GM19351 (cell line): ENCODE results near the gene CLDN22.

ENCODE experiments used
- ATAC-seq: cut with Tn5 transposase; IDR thresholded peaks from one replicate; pipeline ENCODE4 v1.9.1; 2021; ENCODE audit warnings: mild to moderate bottlenecking, moderate library complexity; ENCODE audit not compliant: unreplicated experiment

Gene CLDN22

DNA sequence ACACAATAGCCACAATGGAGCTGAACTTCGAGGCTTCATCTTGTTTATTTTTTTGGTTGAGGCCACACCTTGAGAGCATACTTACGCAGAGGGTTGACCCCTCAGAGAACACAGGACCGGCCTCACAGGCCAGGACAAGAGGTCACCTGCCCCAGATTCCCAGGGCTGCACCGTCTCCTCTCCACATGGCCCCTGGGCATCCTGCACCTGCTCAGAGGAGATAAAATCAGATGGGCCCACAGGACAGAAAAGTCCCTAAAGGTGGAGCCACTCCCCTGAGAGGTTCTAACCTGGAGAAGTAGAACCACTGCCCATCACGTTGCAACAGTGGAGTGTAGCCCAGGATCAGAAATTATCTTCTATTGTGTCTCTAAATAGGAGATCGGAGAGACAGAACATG, 3.2 kb upstream of the CLDN22 start:
- no peak for ATAC-seq

DNA sequence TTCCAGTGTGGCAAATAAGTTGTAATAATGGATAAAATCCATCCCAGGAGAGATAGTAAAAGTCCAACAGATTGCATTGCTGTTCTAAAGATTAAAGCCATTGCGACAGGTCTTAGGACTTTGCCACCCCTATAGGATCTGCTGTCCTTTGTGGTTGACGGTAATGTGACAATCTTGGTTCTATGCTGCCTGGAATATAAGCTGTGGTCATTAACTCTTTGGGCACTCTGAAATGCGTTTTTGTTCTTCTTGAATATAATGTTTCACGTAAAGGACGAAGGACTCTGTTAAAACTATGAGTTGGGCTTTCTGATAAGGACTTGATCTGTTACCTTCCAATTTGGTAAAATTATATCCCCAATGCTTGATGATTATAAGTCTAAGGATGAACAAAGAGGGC, 2.2 kb upstream of the CLDN22 start, which contains the start of gene CLDN24:
TSS of gene CLDN24 (minus strand) at position 101 of the 400 bp plus-strand sequence. CDS start at position 101, 0 bp downstream.
- ATAC-seq, result no peak

DNA sequence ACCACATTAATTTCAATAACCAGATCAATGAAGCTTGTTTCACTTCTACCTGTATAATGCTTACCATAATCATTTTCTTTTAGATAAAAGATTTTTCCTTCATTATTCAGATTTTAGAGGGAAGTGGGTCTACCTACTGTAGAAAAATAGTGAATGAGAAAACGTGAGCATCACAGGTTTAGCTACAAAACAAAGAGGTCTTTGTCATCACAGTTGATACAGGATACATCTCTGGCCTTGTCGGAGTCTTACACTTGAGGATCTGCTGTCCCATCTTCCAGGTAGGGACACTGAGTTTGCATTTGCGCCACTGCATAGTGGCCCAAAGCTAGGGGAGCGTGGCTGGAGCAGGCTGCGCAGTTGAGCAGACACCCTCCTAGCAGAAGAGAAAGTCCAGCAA, 1.4 kb upstream of the CLDN22 start:
- ATAC-seq, result no peak

DNA sequence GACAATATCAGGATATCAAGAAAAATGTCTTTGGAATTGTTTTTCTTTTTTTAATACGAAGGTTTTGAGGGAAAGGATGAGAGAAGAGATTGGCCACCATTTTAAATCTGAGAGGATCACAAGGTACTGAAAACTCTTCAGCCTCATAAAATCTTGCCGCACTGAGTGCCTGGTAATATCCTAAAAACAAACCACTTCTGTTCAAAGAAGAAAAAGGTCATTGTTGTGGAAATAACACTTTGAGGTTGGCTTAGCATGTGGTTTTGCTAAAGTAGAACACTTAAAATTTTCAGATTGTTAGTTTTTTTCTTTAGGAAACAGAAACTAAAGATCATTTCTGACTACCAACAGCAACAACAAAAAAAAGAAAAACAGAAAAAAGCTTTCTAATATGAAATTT, 1.0 kb upstream of the CLDN22 start:
- no peak for ATAC-seq

DNA sequence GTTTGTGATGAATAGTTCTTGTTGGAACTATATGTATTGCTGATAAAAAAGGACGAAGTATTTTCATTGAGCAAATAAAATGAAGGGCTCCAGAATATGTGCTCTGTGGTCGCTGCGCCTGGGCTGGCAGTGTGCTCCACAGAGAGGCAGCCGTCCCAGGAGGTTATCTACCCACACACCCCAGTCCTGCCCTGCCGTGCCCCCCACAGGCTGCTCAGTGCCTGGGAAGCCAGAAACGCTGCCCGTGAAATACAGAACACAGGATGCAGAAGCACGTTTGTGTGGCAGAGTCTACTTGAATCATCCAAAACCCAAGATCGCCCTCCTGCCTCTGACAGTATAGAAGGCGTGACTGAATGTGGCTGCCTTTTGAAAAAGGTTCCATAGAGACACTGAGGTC, 1.4 kb downstream of the CLDN22 start:
- ATAC-seq, result no peak

DNA sequence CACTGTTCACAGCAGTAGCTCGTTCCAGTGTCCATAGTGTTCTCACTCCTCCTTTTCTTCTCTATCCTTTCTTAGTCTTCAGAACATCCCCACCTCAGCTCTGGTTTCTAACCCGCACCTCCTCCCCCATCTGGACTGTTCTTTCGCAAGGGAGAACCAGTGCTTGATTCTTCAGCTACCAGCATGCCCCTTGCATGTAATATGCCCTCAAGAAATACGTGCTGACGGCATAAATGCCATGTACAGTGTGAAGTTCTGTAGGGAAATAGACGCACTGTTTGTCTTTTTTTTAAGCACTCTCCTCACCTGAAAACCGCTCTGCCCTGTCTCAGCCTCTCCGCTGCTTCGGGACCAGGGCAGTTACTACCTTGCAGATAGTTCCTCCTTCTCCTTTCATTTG, 5.3 kb downstream of the CLDN22 start:
- no peak for ATAC-seq

DNA sequence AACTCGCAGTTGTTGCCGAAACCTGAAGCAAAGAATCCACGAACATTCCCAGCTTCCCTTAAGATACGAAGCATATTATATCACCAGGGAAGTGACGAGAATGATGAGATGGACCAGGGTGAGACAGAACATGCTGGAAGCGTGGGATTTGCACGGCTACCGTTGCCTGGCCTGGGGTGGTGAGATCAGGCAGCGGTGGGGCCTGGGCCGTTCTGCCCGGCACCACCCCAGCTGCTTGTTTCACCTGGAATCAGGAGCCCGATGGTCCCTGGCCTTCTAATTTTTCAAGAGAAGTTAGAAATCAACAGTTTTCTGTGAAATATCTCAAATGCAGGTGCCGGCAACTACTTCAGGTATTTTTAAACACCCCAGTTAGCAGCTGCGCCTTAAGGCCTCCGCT, 5.7 kb downstream of the CLDN22 start:
- no peak for ATAC-seq

DNA sequence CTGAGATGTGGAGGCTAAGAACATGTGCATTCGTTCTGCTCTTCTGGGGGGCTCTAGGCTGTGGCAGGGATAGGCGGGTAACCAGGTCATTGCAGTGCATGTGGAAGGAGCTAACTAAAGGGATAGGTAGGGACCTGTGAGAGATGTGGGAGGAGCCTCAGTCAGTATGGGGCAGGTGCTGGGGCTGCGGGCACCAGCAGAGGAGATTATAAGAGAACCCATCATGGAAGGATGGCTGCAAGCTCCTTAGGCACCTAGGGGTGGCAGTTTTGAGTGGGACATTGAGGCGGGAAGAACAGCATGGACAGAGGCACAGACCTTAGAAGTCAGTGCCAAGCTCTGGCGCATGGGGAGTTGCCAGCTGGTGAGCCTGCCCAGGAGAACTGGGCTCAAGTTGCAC, 7.2 kb downstream of the CLDN22 start:
- no peak for ATAC-seq

DNA sequence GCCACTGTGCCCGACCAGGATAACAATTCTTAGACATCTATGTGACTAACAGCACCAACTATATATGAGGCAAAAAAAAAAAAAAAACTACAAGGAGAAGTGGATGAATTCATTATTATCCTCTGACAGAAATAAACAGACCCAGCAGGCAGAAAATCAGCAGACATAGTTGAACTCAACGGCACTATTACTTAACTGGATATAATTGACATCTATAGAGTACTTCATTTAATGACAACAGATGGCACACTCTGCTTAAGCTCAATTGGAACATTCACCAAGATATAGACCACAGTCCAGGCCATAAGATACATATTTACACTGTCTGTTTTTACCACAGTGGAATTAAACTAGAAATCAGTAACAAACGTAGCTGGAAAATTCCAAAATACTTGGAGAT, 13.3 kb downstream of the CLDN22 start:
- ATAC-seq, result no peak

DNA sequence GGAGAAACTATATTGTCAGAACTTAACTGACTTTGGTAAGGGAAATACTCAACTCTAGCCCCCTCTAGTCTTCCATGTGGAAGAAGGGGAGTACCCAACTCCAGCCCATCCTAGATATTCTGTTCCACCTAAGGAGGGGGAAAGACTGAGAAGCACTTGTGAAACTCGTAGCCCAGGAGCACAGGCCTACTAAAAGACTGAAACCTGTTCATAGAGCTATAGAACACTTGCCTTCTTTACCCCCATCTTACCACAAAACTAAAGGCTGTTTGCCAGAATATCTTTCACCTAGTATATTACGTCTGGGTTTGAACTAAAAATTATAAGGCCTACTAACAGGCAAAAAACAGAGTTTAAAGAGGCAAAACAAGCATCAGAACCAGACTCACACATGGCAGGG, 15.5 kb downstream of the CLDN22 start:
- ATAC-seq, result no peak

DNA sequence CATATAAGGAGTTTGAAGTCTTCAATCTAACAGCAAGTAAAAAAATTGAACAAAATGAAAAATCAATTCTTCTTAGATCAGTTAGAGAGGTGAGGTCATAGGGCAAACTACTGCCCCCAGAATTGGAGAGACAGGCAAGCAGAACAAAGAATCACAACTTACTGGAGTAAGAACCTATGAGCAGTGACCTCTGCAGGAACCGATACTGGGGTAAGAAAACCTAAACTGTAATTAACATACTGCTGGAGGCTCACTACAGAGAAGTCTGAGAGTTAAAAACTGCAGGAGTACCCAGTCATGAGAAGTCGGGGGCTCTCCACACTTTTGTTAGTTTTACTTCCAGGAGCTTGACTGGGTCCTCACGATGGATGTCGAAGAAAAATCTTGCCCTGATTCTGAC, 16.0 kb downstream of the CLDN22 start:
- peak; percentile 53 for ATAC-seq

DNA sequence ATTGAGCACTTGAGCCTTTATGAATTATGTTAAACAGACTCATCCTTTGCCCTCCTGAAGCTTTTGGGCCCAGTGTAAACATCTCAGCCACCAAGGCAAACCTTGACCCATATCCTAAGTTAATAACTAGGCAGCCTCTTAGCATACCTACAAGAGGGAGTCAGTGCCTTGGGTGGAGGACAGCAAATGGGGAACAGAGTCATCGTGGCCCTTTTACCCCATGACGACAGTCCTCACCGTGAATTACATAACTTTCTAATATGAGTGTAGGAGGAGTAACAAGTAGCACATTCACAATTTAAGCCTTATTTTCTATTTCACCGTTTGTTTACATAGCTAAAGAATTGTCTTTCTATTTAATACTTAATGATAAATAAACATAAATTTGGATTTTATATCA, 16.8 kb downstream of the CLDN22 start:
- no peak for ATAC-seq

DNA sequence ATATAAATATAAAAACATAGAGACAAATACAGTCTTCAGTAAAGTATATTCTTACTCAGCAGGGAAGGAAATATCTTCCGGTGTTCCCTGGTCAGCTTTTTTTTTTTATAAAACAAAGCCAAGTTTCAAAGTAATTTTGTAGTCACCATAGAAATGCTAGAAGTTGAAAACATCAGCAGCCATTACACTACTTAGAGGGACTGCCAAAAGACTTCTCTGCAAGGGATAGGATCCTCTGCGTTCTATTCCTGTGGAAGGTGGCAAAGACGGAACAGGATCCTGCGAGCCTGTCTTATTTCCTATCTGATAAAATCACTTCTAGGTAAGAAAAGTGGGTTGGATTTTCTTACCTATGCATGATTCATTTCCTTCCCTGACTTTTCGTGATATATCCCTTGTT, 19.4 kb downstream of the CLDN22 start:
- ATAC-seq, result no peak

DNA sequence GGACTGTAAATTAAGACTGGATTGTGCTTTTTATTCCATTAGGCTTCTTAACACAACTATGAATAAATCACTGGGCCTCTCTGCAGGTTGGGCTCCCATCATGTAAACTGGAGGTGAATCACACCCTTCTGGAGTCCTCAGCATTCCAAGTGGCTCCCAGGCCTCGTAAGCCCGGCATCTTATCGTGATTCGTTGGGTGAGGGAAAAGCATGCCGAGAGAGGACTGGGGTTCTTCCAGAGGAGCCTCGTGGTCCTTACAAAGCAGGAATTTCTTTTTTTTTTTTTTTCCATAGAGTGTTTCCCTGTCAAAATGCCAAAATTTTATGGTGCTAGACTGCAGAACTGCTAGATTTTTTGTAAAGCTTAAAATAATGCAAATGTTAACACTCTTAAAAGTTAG, 20.0 kb downstream of the CLDN22 start:
- ATAC-seq, result no peak

DNA sequence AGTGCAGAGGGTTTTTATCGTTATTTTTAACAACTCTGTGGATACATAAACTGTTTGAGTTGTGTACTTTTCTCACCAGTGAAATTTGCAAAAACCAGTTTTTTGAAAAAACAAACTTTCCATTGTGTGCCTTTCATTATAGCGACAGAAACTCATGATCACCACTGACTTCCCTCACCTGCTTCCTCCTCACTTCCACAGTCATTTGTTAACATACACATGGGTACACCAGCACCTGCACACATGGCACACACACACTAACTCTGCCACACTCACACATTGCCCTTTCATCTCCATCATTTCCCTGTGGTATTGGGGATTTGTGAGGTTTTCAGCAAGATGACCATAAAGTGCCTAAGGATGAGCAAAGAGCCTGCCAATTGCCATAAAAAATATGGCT, 20.6 kb downstream of the CLDN22 start:
- ATAC-seq, result no peak

DNA sequence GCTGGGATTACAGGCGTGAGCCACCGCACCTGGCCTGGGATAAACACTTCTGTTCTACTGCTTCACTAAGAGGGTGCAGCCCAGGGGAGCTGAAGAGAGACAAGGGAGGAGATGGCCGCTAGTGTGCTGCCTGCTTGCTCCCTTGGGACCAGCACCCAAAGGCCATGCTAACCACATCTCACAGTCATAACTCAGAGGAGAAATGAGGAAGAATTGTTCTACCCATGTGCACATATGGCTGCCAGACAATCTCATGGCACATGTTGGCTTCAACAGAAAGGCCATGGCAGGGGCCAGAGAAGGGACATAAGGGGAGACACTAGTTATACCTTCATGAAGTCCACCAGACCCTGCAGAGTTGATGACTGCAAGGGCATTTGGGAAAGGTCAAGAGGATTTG, 22.4 kb downstream of the CLDN22 start:
- ATAC-seq, result peak; percentile 51

DNA sequence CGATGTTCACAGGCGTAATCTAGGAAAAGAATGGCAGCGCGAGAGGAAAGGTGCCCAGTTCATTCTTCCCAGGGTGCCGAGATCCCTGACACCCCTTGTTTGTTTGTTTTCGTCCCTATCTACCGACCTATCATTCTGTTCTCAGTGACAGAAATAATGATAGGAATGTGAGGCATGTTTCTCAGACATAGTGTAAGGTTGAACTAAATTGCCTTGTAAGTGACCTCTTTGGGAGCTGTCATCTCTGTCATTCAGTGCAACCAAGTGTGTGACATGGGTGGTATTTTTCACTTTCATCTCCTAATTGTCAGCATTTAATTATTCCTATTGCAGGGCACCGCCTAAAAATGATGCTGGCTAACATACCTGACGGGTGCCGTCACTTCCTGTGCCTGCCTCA, 24.4 kb downstream of the CLDN22 start:
- no peak for ATAC-seq

DNA sequence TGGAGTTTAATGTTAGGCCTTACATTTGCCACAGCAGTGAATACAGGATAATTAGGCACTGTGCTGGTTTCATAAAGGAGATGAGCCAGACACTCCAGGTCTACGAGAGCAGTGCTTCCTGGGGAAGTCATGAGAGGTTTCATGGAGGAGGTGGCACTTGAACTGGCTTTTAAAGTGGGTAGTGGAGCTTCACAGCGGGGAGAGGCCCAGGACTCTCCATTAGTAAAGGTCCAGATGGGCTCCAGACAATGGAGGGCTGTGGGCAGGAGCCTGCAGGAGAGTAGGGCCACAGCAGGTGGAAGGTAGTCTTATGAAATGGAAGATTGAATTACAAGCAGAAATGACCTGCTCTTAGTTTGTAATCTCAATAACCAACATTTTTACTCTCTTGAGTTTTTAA, 29.0 kb downstream of the CLDN22 start:
- ATAC-seq, result no peak

DNA sequence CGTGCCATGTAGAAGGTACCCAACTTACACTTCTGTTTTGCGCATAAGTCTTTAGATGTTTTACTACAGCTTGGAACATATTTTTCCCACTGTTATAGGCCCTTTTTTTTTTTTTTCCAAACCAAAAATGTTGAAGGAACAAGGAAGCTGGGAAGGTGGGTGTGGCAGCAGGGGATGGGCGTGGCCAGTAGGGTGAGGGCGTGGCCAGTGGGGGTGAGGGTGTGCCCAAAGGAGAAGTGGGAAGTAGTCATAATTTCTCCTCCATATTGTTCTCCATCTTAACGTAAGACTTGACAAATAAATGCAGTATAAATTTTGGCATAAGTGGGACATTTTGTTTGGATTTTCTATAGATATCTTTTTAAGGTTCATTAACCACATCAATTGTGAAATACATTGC, 30.4 kb downstream of the CLDN22 start:
- no peak for ATAC-seq

DNA sequence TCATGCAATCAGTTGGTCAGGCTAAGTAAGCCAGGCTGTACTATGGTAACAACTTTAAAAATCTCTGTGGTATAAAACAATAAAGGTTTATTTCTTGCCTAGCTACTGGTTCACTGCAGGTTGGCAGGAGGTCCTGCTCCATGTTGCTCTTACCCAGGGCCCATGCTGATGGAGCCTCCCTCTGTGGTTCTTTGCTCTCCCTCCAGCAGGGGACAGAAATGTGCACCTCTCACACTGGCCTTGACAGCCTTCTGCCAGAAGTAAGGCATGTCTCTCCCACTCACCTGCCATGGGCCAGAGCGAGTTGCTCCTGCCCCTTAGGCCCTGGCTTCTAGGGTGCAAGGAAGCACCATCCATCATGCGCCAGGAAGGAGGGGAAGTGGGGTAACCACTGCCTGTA, 31.1 kb downstream of the CLDN22 start:
- ATAC-seq, result peak; percentile 35

DNA sequence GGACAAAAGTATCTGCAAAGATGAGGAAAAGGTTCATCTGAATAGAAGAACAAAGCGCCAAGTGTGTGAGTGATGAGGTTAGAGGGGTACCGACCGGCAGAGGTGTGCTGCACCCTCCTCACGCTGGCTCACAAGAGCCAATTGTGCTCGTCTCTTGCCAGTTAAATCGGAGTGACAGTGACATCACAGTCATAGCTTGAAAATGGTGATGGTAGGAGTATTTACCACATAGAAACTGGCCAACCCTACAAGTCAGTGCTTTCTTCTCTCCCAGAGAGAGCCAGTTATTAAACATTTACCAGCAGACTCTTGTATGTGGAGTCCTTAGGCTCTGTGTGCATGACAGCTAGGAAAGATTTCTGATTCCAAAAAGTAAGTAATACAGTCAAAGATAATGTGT, 32.4 kb downstream of the CLDN22 start:
- peak; percentile 35 for ATAC-seq

DNA sequence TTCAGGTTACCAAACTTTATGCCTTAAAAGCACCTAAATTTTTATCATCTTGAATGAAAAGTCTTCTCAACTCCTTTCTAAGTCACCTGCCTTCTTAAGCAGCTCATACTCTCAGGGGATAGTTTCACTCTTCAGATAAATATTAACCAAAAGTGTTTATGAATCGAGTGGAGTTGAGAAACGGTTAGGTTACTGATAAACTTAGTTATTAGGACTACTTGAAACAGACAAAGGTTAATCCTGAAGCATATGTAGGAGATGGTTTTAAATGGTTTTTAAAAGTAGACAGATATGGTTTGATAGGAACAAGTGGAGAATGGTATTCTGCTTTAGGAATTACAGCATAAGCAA, 32.8 kb downstream of the CLDN22 start:
- no peak for ATAC-seq

DNA sequence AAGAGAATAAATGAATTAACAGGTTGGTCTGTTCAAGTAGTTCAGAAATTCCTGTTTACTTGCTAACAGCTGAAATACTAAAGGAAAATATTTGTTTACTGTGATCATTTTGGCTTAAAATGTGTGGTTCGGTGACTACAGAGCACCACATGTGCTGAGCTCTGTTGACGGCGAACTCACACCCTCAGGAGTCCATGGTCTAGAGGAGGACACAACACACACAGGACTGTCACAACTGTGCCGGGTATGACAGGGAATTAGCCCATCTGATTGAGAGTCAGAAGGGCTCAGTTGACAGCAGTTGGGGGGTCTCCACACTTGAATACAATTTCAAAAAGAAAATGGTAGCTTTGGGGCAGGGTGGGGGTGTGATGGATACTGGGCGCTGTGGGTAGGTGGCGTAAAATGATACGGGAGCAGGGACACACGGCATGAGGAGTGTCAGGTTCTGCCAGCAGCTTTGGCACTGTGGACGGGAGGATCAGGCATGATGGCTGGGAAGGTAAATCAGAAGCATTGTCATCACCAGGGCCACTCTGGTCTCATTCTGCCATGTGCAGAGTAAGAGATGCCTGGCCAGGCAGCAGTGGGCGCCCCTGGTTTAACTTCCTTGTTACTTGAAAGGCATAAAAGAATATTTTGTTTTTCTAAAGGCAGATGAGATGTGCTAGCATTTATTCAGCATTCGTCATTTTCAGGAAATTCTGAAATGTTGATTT, 33.3 kb downstream of the CLDN22 start:
- no peak for ATAC-seq
